MM.1S (cell line): ENCODE results near the gene FAM229A.

ENCODE experiments used
- DNase-seq: peaks from one replicate; pipeline ENCODE4 v3.0.0-alpha.2; 2015
- H2AFZ ChIP-seq: fragments of 300-600 bp; sonication (generic); 2 replicates; pipeline ENCODE4 v1.6.0; 2016; ENCODE audit warnings: antibody characterized with exemption, low read length
- H3F3A ChIP-seq: fragments of 300-600 bp; sonication (generic); 2 replicates; pipeline ENCODE4 v1.6.1; 2016; ENCODE audit warnings: mild to moderate bottlenecking, antibody characterized with exemption, low read length, moderate library complexity, mixed read lengths; ENCODE audit not compliant: insufficient read depth
- H3K27ac ChIP-seq: fragments of 300-600 bp; sonication (generic); 2 replicates; pipeline ENCODE4 v1.5.1; 2016; ENCODE audit warnings: mild to moderate bottlenecking, low read length
- H3K27me3 ChIP-seq: fragments of 300-600 bp; sonication (generic); replicated peaks from 2 replicates; pipeline ENCODE4 v1.6.0; 2016; ENCODE audit warnings: low read length; ENCODE audit not compliant: insufficient read depth
- H3K36me3 ChIP-seq: fragments of 300-600 bp; sonication (generic); replicated peaks from 2 replicates; pipeline ENCODE4 v1.6.1; 2016; ENCODE audit warnings: mild to moderate bottlenecking, low read length, mixed read lengths; ENCODE audit not compliant: insufficient read depth
- H3K4me1 ChIP-seq: fragments of 300-600 bp; sonication (generic); 2 replicates; pipeline ENCODE4 v1.6.1; 2016; ENCODE audit warnings: low read length, mixed read lengths
- H3K4me2 ChIP-seq: fragments of 300-600 bp; sonication (generic); 2 replicates; pipeline ENCODE4 v1.6.0; 2016; ENCODE audit warnings: low read depth, low read length
- H3K4me3 ChIP-seq: fragments of 300-600 bp; sonication (generic); 2 replicates; pipeline ENCODE4 v1.5.1; 2016; ENCODE audit warnings: low read length, mixed read lengths
- H3K79me2 ChIP-seq: fragments of 300-600 bp; sonication (generic); 2 replicates; pipeline ENCODE4 v1.6.1; 2016; ENCODE audit warnings: mixed run types, low read length, mixed read lengths
- H3K9ac ChIP-seq: fragments of 300-600 bp; sonication (generic); 2 replicates; pipeline ENCODE4 v1.6.1; 2016; ENCODE audit warnings: low read length, mixed read lengths
- H3K9me2 ChIP-seq: fragments of 300-600 bp; sonication (generic); replicated peaks from 2 replicates; pipeline ENCODE4 v1.6.1; 2016; ENCODE audit warnings: mild to moderate bottlenecking, low read length, mixed read lengths; ENCODE audit not compliant: insufficient read depth
- H3K9me3 ChIP-seq: fragments of 300-600 bp; sonication (generic); replicated peaks from 2 replicates; pipeline ENCODE4 v1.6.1; 2016; ENCODE audit warnings: mild to moderate bottlenecking, low read length, mixed read lengths; ENCODE audit not compliant: insufficient read depth
- H4K20me1 ChIP-seq: fragments of 300-600 bp; sonication (generic); 2 replicates; pipeline ENCODE4 v1.6.1; 2016; ENCODE audit warnings: mild to moderate bottlenecking, low read length, moderate library complexity, mixed read lengths; ENCODE audit not compliant: insufficient read depth
- EZH2 ChIP-seq: fragments of 300-600 bp; sonication (generic); optimal IDR thresholded peaks from 2 replicates; pipeline ENCODE3; 2017; ENCODE audit warnings: low read depth, mild to moderate bottlenecking, antibody characterized with exemption, low read length, mixed read lengths
- EZH2phosphoT487 ChIP-seq: fragments of 300-600 bp; sonication (generic); IDR thresholded peaks from 2 replicates; pipeline ENCODE4 v1.6.1; 2018; ENCODE audit warnings: antibody characterized with exemption, low read length
- TF ChIP-seq, protein P1 (sequence below): fragments of 300-600 bp; sonication (generic); IDR thresholded peaks from 2 replicates; pipeline ENCODE4 v1.5.1; 2016; ENCODE audit warnings: antibody characterized with exemption, low read length, mixed read lengths

The FAM229A gene

DNA sequence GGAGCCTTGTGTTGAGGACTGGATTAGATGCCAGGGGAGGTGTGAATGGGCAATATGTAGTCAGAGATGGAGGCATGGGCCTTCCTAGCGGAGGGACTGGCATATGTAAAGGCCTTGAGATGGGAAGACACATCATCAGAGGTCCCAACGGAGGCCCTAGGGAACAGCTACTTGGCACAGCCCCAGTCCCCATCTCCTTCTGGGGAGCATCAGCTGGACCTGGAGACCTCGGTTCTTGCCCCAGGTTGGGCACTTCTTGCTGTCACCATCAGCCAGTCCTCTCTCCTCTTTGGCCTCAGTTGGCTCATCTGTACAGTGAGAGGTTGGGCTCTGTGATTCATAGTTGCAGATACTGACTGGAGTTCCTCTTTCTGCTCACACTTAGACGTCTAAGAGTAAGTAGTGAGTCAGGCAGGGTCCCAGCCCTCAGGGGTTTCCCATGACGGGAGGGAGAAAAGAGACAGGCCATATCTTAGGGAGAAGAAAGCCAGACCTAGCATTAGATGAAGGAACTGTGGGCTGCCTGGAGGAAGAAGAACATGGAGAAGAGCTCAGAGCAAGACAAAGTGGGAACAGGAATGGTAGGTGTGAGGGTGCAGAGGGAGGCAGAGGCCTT is 22.8 kb downstream of the FAM229A start:
- Histone ChIP-seq H3K4me3 (no peak overlapping the region), H3F3A (peaks cover 23% of the 10 kb centered on the region), H3K27ac (no peak overlapping the region), H3K9ac (no peak overlapping the region), H3K9me3 (no peaks in the 10 kb centered on the region), H3K36me3 (no peaks in the 10 kb centered on the region), H3K27me3 (no peaks in the 10 kb centered on the region), H3K9me2 (no peaks in the 10 kb centered on the region), H3K79me2 (peaks cover 7% of the 10 kb centered on the region), H3K4me2 (no peak overlapping the region), H4K20me1 (no peaks in the 10 kb centered on the region), H2AFZ (no peak overlapping the region), H3K4me1 (peaks cover 37% of the 10 kb centered on the region)
- TF ChIP-seq EZH2phosphoT487 = no peak
- TF ChIP-seq EZH2 = no peak
- TF ChIP-seq, protein P1, sequence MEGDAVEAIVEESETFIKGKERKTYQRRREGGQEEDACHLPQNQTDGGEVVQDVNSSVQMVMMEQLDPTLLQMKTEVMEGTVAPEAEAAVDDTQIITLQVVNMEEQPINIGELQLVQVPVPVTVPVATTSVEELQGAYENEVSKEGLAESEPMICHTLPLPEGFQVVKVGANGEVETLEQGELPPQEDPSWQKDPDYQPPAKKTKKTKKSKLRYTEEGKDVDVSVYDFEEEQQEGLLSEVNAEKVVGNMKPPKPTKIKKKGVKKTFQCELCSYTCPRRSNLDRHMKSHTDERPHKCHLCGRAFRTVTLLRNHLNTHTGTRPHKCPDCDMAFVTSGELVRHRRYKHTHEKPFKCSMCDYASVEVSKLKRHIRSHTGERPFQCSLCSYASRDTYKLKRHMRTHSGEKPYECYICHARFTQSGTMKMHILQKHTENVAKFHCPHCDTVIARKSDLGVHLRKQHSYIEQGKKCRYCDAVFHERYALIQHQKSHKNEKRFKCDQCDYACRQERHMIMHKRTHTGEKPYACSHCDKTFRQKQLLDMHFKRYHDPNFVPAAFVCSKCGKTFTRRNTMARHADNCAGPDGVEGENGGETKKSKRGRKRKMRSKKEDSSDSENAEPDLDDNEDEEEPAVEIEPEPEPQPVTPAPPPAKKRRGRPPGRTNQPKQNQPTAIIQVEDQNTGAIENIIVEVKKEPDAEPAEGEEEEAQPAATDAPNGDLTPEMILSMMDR = no peak
- DNase-seq = no peak

DNA sequence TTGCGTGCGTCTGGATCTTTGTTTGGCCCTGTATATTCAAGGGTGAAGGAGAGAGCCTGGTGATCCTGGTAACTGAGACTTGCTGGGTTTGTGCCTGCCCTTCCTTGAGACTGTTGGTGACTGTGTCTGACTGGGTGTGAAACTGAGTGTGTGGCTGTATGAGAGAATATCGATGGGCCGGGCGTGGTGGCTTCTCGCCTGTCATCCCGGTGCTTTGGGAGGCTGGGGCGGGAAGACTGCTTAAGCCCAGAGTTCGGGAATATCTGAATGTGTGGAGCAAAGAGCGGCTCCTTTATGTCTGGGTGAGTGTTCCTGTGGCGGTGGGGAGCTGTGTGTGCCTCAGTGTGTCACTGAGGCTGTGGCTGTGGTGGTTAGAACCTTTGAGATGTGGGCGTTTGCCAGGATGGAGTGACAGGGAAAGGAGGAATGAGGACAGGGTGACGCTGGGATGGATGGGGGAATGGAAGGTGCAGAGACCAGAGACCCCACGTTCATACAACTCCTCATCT is 23.6 kb downstream of the FAM229A start:
- Histone ChIP-seq H3F3A (peaks cover 30% of the 10 kb centered on the region), H3K36me3 (no peaks in the 10 kb centered on the region), H3K9ac (no peak overlapping the region), H2AFZ (no peak overlapping the region), H3K79me2 (peaks cover 9% of the 10 kb centered on the region), H3K9me2 (no peaks in the 10 kb centered on the region), H3K4me2 (no peak overlapping the region), H3K4me1 (peaks cover 44% of the 10 kb centered on the region), H3K4me3 (no peak overlapping the region), H4K20me1 (no peaks in the 10 kb centered on the region), H3K9me3 (no peaks in the 10 kb centered on the region), H3K27ac (no peak overlapping the region), H3K27me3 (no peaks in the 10 kb centered on the region)
- no peak for TF ChIP-seq EZH2
- TF ChIP-seq EZH2phosphoT487 = no peak
- TF ChIP-seq, protein P1 = no peak
- no peak for DNase-seq

DNA sequence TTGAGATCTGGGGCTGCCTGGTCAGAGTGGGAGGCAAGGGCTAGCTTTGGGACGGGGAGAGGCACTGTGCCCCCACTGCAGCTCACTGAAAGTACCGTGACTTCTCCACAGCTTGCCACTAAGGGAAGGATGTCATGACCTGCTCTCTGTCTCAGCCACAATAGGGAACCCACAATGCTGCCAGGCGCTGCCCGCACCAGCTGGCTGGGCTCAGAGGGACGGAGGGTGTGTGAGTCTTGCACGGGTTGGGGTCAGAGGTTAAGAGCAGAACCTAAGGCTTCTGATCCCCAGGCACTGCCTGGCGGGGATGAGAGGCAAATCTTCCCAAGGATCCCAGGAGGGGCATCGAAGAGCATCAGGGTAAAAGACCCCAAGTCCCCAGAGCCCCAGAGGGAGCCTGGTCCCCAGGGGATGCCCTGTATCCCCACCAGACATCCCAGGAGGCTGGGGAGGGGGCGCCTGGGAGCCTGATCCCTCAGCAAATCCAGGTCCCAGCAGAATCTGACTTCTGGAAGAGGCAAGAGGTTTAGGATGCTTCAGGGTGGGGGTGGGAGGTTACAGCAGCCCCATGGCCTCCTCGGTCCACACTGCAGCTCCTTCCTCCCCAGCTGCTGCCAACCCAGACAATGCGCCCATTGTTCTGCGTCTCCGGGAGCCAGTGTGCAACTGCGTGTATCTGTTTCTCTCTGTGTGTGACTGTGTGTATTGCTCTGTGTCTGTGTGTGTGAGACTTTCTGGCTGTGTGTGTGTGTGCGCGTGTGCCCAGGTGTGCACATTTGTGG is 24.2 kb downstream of the FAM229A start:
- H3F3A ChIP-seq = peaks cover 37% of the 10 kb centered on the region
- peak overlapping the region; percentile 28; the same call in 1 of the 2 replicates for H3K4me3 ChIP-seq
- H3K27me3 ChIP-seq = no peaks in the 10 kb centered on the region
- H3K9me2 ChIP-seq = no peaks in the 10 kb centered on the region
- H3K4me2 ChIP-seq = peak overlapping the region; percentile 77
- no peak overlapping the region for H3K9ac ChIP-seq
- H3K4me1 ChIP-seq = peaks cover 51% of the 10 kb centered on the region
- H2AFZ ChIP-seq = no peak overlapping the region
- peaks cover 9% of the 10 kb centered on the region for H3K79me2 ChIP-seq
- peak overlapping the region; percentile 67; the same call in 1 of the 2 replicates for H3K27ac ChIP-seq
- no peaks in the 10 kb centered on the region for H4K20me1 ChIP-seq
- TF ChIP-seq EZH2 (no peak), EZH2phosphoT487 (no peak)
- TF ChIP-seq, protein P1 = no peak
- no peaks in the 10 kb centered on the region for H3K9me3 ChIP-seq
- peak; percentile 80 for DNase-seq
- no peaks in the 10 kb centered on the region for H3K36me3 ChIP-seq
